GM19035 (cell line): ENCODE measurements around the gene CEP72.
"Not testable (repeated sequence)": the region's sequence is repeated elsewhere in the genome, so short reads cannot be mapped to it uniquely, and the experiment has no call there.

Experiments
- ATAC-seq: cut with Tn5 transposase; IDR thresholded peaks from one replicate; pipeline ENCODE4 v1.9.1; 2021; ENCODE audit not compliant: unreplicated experiment

CEP72 gene

GRCh38 chr5:696753-697702 is 84.9 kb downstream of the CEP72 start:
- not testable (repeated sequence) for ATAC-seq
